ENCODE measurements around the gene CNP. TPM values are rescaled to one million over a fixed set of nuclear protein-coding genes. Genes with fewer than 3 reads are reported as not detected.

Gene CNP
- total and polyA plus RNA-seq, 2 of the 8 experiments (the other 6 are each of a cell fraction or from before 2014, with no cell fraction given), result 21.9 to 60.6 TPM

DNA sequence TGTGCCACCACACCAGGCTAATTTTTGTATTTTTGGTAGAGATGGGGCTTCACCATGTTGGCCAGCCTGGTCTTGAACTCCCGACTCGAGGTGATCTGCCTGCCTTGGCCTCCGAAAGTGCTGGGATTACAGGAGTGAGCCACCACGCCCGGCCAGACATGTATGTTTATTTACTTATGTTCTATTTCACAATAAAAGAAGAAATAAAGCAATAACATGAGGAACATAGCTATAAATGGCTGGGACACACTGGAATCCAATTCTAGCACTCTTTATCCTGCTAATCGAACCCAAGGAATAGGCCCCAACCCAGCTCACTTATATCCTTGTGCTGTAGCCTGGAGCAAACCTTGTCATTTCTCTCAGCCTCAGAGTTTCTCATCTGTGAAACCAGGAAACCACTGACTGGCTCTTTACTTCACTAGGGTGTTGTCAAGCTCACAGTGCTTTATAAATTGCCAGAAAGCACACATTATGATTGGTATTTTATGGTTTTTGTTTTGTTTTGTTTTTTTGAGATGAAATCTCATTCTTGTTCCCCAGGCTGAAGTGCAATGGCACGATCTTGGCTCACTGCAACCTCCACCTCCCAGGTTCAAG, 40.5 kb upstream of the CNP start (continued):
- no peak for TF ChIP-seq BCL11A (IDR thresholded peaks at IDR 0.05; ENCODE audit: low read depth in 2 of 2, low read length in 2 of 2)
- TF ChIP-seq EGR1 (IDR thresholded peaks at IDR 0.05; ENCODE audit: borderline replicate concordance, low read depth, low read length), result no peak
- TF ChIP-seq CHD1 (IDR thresholded peaks at IDR 0.05; ENCODE audit: low read depth, low read length), result no peak
- no peak for TF ChIP-seq POLR2AphosphoS5 (IDR thresholded peaks at IDR 0.05; ENCODE audit: low read depth, low read length)
- no peak for TF ChIP-seq KDM5A (IDR thresholded peaks at IDR 0.05; ENCODE audit: low read length)

Data from H1 (cell line).